ENCODE results near the gene FOXJ2. TPM values are rescaled to one million over a fixed set of nuclear protein-coding genes. Genes with fewer than 3 reads are reported as not detected.

FOXJ2 gene
- total and polyA plus RNA-seq, 7 donors, result 2.8 to 17.1 (median 12.5) TPM

DNA sequence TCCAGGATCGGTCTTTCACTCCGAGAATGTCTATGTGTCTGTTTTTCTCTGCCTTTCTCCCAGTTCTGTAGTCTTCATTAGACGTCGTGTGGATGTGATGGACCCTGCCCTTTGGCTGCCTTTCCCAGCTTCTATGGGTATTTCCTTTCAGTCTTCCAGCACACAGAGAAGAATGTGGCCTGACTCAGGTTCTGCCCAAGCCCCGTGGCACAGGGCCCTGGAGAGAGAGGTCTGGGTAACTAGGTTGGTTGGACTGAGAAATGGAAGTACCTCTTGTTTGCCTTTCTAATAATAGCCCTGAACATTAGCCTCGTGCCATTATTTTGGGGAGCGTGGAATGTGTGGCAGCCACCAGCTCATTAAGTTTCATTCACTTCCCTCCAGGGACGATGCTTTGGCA, 3.8 kb downstream of the FOXJ2 start:
- peak overlapping the region; percentile 73 to 98 (median 96) for H3K27ac ChIP-seq
- H3K4me3 ChIP-seq, result no peak overlapping the region
- TF ChIP-seq, protein P1, sequence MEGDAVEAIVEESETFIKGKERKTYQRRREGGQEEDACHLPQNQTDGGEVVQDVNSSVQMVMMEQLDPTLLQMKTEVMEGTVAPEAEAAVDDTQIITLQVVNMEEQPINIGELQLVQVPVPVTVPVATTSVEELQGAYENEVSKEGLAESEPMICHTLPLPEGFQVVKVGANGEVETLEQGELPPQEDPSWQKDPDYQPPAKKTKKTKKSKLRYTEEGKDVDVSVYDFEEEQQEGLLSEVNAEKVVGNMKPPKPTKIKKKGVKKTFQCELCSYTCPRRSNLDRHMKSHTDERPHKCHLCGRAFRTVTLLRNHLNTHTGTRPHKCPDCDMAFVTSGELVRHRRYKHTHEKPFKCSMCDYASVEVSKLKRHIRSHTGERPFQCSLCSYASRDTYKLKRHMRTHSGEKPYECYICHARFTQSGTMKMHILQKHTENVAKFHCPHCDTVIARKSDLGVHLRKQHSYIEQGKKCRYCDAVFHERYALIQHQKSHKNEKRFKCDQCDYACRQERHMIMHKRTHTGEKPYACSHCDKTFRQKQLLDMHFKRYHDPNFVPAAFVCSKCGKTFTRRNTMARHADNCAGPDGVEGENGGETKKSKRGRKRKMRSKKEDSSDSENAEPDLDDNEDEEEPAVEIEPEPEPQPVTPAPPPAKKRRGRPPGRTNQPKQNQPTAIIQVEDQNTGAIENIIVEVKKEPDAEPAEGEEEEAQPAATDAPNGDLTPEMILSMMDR (IDR thresholded peaks at IDR 0.05), result no peak
- TF ChIP-seq POLR2A (IDR thresholded peaks at IDR 0.05), result no peak
- TF ChIP-seq POLR2AphosphoS5 (IDR thresholded peaks at IDR 0.05), result no peak
- TF ChIP-seq EP300 (IDR thresholded peaks at IDR 0.05), result no peak
- no peaks in the 10 kb centered on the region for H3K9me3 ChIP-seq
- intact Hi-C loops (cut with DNase I), result loop anchor here (5.0 kb wide), 2 partner anchors 206 to 661 kb away; partner anchors contain the start of gene RIMKLB
- whole genome bisulfite sequencing, 2 donors, result 80 to 94% methylated on average over 8 of the region's 8 CpGs
- H3K4me1 ChIP-seq, result peaks cover 0 to 71% (median 67%) of the 10 kb centered on the region in 4 donors
- DNase-seq, result no peak
- H3K27me3 ChIP-seq, result no peaks in the 10 kb centered on the region
- peaks cover 0 to 17% (median 11%) of the 10 kb centered on the region in 4 donors for H3K36me3 ChIP-seq

DNA sequence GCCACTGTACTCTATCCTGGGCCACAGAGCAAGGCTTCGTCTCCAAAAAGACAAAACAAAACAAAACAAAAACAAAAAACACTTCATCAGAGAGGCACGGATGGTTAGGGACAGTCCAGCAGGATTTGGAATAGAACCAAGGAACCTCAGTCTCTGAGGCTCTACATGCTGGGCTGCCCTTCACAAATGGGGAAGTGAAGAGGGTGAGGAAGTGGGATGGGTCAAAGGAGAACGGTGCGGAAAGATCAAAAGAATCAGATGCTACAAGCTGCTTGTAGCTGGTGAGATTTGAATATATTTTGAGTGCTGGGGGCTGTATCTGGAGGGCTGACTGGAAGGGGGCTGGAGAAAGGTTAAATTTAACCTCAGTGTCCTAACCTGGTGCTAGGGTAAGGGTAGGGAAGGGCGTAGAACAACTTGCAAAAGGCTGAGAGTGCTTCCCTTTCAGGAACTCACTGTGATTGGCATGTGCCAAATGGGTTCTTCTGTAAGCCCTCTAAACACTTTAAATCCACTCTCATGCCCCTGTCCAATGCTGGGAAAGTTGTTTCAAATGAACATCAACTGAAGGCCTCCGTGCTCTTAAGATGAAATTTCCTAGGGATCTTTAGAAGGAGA, 4.6 kb downstream of the FOXJ2 start:
- intact Hi-C loops (cut with DNase I), result loop anchor here (5.0 kb wide), 2 partner anchors 205 to 660 kb away; partner anchors contain the start of gene RIMKLB

DNA sequence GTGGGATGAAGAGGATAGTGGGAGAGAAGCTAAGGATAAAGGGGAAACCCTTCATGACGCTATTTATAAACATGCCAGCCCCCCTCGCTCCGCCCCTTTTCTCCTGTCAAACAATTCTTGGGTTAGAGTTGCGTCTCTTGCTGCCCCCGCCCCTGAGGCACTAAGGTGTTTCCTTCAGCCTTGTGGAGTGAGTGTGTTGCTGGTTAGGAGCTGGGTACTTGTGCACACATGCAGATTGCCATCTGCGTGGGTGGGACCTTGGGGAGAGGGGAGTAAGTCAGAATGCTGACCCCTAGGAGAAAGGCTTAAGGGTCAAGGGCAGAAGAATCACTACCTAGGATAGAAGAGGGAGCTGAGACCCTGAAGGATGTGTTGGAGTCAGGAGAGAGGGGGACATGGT, 5.4 kb downstream of the FOXJ2 start:
- no peak for DNase-seq
- intact Hi-C loops (cut with DNase I), result loop anchor here (5.0 kb wide), 2 partner anchors 204 to 659 kb away; partner anchors contain the start of gene RIMKLB
- TF ChIP-seq, protein P1 (IDR thresholded peaks at IDR 0.05), result no peak
- WGBS, 2 donors, result 75 to 85% methylated on average over 6 of the region's 6 CpGs
- peaks cover 0 to 62% (median 60%) of the 10 kb centered on the region in 4 donors for H3K4me1 ChIP-seq
- H3K4me3 ChIP-seq, result peak overlapping the region in 1 of 4 donors; percentile 33
- no peaks in the 10 kb centered on the region for H3K9me3 ChIP-seq
- H3K27me3 ChIP-seq, result no peaks in the 10 kb centered on the region
- H3K27ac ChIP-seq, result peak overlapping the region; percentile 73 to 98 (median 96)
- H3K36me3 ChIP-seq, result peaks cover 0 to 32% (median 25%) of the 10 kb centered on the region in 4 donors

More for the DNA sequence above, 4.6 kb downstream of the FOXJ2 start:
- DNase-seq, result no peak
- Histone ChIP-seq H3K9me3 (no peaks in the 10 kb centered on the region), H3K4me1 (peaks cover 0 to 62% (median 60%) of the 10 kb centered on the region in 4 donors), H3K27me3 (no peaks in the 10 kb centered on the region), H3K4me3 (no peak overlapping the region), H3K36me3 (peaks cover 0 to 25% (median 19%) of the 10 kb centered on the region in 4 donors), H3K27ac (peak overlapping the region; percentile 73 to 98 (median 96))
- 20 to 56% methylated on average over 6 of the region's 6 CpGs for WGBS, 2 donors
- TF ChIP-seq POLR2A (IDR thresholded peaks at IDR 0.05) (no peak), EP300 (IDR thresholded peaks at IDR 0.05) (no peak), POLR2AphosphoS5 (IDR thresholded peaks at IDR 0.05) (no peak)
- TF ChIP-seq, protein P1 (IDR thresholded peaks at IDR 0.05), result no peak

DNA sequence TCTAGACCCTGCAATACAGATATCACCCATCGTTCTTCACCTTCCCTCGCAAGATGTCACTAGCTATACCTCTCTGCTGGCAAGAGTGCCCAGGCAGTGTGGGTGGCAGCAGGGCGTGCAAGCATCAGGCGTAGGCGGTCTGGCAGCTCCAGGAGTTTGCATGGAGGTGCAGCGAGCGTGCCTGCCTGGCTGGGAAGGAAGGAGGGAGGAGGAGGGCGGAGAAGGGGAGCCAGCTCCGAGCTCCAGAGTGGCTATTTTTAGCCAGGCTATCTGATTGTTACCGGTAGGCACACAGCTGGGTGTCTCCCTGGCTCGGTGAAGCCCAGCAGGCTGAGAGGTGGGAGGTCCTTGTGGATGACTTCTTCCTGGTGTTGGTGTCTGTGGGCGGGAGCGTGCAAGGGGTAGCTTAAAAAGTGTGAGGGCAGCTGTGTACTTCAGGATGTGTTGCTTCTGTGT, 6.2 kb downstream of the FOXJ2 start:
- intact Hi-C loops (cut with DNase I), result loop anchor here (5.0 kb wide), 2 partner anchors 204 to 659 kb away; partner anchors contain the start of gene RIMKLB
- H3K4me1 ChIP-seq, result peaks cover 0 to 60% (median 59%) of the 10 kb centered on the region in 4 donors
- 9 to 18% methylated on average over 13 of the region's 13 CpGs for WGBS, 2 donors

More for the DNA sequence above, 6.2 kb downstream of the FOXJ2 start:
- Histone ChIP-seq H3K4me3 (peak overlapping the region in 3 of 4 donors; percentile 18 to 33 (median 23)), H3K36me3 (peaks cover 6 to 39% (median 30%) of the 10 kb centered on the region in 4 donors), H3K9me3 (no peaks in the 10 kb centered on the region), H3K27ac (peak overlapping the region; percentile 73 to 98 (median 96)), H3K27me3 (no peaks in the 10 kb centered on the region)
- no peak for TF ChIP-seq POLR2A (IDR thresholded peaks at IDR 0.05)
- TF ChIP-seq POLR2AphosphoS5 (IDR thresholded peaks at IDR 0.05), result peak in 1 of 4 donors; percentile 20
- TF ChIP-seq, protein P1 (IDR thresholded peaks at IDR 0.05), result no peak
- TF ChIP-seq EP300 (IDR thresholded peaks at IDR 0.05), result no peak
- DNase-seq, result peak; percentile 87

Data from sigmoid colon (tissue), 7 donors.